GM19452 (cell line): ENCODE measurements around the gene TBC1D30.
"Not testable (repeated sequence)": the region's sequence is repeated elsewhere in the genome, so short reads cannot be mapped to it uniquely, and the experiment has no call there.

Source experiments
- ATAC-seq: cut with Tn5 transposase; IDR thresholded peaks from one replicate; pipeline ENCODE4 v1.9.1; 2021; ENCODE audit not compliant: unreplicated experiment

Gene TBC1D30

DNA sequence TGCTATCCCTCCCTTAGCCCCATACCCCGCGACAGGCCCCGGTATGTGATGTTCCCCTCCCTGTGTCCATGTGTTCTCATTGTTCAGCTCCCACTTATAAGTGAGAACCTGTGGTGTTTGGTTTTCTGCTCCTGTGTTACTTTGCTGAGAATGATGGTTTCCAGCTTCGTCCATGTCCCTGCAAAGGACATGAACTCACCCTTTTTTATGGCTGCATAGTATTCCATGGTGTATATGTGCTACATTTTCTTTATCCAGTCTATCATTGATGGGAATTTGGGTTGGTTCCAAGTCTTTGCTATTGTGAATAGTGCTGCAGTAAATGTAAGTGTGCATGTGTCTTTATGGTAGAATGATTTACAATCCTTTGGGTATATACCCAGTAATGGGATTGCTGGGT, 24.0 kb downstream of the TBC1D30 start:
- ATAC-seq = not testable (repeated sequence)

DNA sequence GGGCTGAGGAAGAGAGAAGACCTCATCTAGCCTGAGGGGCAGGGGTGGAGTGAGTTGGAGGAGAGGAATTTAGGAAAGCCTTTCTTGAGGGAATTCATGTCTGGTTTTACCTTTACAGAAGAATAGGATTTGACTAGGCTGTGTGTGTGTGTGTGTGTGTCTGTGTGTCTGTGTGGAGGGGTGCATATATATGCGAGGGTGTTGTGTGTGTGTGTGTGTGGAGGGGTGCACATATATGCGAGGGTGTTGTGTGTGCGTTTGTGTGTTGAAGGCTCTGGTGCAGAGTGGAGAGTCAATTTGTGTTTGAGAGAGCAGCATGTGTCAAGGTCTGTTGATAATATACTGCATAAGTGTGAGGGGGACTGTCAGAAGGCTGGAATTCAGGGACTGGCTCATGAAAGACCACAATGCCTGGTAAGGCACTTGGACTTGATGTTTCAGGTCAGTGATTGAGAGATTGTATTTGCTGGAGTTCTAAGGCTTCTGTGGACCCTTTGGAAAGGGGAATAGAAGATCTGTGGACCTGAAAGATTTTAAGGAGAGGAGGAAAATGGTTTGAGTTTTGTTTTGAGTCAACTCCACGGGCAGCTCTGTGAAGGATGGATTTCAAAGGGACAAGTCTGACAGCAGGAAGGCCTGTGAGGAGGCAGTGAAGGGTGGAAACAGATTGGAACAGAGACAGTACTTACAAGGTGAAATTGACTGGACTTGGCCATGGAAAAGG, 34.6 kb downstream of the TBC1D30 start:
- ATAC-seq = no peak

DNA sequence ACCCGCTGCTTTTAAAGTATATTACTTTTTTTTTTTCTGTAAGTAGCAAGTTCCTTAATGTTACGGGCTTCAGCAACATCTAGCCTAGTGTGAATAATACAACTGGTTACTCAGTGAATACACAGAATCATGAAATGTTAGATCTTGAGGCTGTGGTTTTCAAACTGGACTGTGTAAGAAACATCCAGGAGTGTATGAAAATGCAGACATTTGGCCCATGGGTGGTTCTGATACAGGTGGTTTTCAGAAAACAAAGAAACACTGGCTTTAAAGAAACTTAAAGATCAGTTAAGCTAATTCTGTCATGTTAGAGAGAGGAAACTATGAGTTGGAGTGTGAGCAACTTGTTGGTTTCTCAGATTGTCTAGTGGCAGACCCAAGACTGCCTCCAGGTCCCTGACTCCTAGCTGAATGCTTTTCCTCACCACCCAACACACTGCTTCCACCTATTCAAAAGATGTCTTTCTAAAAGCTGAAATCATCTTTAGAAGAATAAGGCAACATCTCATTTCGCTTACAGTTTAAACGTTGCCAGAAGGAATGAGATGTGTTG, 36.1 kb downstream of the TBC1D30 start:
- no peak for ATAC-seq

DNA sequence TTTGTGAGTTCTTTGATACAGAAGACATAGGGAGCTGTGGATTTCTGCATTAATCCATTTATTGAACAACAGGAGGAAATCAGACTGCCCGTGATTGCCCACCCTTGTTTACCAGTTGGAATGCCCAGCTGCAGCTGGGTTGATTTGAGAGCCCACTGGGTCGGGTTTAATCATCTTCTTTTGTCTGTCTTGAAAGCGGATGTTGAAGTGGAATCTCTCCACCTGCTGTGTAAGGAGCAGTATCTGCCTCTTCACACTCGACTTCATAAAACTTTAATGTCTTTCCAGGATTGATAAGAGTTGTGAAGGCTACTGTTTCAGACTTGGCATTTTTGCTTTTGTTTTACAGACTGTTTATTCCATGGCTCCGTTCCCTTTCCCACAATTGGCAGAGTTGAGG, 39.9 kb downstream of the TBC1D30 start:
- no peak for ATAC-seq

DNA sequence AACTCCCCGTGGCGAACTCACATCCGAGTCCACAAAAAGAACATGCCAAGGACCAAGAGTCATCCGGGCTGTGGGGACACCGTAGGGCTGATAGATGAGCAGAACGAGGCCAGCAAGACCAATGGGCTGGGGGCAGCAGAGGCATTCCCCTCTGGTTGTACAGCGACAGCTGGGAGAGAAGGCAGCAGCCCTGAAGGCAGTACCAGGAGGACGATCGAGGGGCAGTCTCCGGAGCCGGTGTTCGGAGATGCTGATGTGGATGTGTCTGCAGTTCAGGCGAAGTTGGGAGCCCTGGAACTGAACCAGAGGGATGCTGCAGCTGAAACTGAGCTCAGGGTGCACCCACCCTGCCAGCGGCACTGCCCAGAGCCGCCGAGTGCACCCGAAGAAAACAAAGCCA, 50.7 kb downstream of the TBC1D30 start:
- ATAC-seq = no peak

DNA sequence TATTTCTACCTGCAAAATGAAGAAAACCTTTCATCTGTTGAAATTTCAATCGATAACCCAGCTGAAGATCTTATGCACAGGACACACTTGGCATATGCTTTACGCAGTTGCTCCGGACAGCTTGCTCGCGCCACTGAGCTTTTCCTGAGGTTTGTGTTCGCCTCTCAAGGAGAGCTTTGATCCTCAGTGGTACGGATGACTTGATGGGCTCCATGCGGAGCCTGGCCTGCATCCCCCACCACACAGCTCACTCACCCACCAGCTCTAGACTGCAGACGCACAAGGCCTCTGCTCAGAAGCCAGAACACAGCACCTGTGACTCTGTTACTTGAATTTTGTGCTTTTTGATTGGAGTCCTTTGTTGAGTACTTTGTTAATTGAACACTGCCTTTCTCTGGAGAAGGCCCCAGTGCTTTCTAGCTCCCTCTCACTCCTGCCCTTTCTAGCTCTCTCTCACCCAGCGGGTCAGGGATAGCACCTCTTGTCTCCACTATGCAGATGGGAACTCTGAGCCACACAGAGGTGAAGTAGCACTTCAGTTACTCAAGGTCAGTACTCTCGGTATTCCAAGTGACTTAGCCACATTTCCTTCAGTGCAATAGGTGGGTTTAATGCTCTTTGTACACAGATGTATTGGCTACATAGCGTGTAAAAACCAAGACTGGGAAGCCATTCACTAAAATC, 52.1 kb downstream of the TBC1D30 start:
- ATAC-seq = peak; percentile 6

DNA sequence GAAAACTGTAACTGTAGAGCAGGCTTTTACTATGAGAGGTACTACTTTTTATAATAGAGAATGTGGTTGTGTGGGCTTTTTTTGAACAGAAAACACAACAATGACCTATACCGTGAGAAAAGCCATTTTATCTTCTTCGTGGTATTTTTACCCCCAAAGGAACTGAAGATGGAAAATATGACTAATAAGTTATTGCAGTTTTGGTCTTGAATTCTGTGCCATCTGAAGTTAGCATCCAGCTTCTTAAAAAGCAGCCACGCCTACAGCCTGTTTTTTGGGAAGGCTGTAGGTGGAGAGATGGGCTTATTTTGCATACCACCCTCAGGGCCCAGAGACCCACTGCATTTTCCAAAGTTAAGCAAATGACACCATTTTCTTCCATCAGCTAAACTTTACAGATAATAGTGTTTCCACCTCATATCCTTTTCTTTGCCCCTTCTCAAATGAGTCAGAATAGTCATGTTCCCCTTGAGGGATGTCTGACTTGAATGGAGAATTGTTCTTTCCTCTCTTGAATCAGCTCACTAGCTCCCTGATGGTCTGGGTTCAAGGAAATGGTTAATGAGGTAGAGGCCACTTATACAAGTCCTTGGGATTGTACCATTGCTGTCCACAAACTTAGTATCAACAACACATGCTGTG, 53.0 kb downstream of the TBC1D30 start:
- peak; percentile 67 for ATAC-seq

DNA sequence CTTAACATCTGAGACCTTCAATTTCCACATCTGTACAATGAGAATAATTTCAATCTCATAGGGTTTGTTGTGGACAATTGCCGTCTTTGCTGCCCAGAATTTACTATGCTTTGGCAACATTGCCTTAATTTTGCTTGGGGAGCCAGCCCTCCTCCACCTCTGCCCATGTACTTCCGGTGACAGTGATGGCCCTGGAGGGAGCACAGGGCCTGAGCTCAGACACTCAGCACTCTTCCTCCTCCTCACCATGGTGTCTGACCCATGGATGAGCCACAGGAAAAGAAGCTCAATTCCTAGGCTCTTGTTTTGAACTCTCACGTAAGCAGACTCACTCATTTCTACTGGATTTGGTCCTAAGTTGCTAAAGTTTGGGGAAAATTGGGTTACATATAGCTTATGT, 58.2 kb downstream of the TBC1D30 start:
- ATAC-seq = no peak

DNA sequence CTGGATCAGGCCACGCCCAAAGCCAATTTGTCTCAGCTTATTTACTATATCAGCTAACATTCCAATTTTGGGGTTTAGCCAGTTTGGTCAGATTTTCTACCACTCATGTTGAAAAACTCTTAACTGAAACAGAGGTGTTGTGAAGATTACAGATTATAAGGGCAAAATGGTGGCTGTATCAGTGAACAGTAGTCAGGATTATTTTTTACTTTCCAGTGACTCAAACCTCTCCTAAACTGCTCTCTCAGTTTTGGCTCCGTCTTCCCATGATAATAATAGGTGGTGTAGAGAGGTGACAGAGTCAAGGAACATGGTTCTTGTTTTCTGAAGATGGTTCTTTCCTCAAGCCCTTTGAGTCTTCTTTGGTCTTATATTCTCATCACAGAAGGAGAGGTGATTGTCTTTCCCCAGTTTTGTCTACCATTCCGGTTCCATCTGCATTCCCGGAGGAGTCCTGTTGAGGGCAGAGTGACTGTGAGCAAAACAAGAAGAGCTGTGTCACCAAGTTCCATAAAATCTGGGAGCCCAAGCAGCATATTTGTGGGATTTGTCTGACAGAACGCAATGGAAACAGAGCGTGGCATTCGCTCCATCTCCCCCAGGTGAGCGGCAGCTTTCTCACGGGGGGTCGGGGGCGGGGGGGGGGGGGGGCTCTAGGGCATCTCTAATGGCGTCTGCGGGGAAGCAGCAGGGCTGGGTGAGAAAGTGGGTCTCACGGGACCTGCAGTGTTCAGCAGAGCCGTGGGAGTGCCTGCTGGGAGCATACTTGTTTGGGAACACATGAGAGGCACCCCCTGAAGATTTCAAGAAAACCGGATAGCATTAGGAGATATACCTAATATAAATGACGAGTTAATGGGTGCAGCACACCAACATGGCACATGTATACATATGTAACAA, 59.1 kb downstream of the TBC1D30 start:
- ATAC-seq = no peak

DNA sequence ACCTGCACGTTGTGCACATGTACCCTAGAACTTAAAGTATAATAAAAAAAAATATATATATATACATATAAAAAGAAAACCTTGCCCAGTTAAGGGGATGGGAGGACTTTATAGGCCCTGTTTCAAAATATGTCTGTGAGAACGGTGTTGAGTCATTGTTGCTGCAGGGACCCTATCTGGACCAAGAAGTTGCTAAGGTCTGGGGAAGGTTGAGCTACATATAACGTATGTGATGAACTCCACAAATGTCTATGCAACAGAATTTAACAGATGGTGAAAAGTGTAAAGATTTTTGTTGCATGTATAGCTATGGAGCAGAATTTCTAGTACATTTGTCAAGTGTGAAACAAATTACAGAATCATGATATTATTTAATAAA, 59.7 kb downstream of the TBC1D30 start:
- ATAC-seq = no peak

DNA sequence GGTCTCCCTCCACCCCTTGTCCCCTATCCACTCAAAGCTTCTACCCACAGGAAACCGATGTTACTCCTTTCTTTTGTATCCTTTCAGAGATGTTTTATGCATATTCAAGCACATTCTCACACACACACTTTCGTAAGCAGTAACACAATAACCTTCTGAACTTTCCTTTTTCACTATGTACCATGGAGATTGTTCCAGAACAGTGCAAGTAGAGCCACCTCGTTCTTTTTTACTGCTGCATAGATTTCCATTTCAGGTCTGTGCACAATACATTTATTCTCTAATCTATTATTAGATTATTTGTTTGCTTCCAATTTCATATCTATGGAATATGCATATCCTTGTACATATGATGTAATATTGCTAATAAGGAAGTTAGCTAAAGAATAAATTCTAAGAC, 60.3 kb downstream of the TBC1D30 start:
- no peak for ATAC-seq

DNA sequence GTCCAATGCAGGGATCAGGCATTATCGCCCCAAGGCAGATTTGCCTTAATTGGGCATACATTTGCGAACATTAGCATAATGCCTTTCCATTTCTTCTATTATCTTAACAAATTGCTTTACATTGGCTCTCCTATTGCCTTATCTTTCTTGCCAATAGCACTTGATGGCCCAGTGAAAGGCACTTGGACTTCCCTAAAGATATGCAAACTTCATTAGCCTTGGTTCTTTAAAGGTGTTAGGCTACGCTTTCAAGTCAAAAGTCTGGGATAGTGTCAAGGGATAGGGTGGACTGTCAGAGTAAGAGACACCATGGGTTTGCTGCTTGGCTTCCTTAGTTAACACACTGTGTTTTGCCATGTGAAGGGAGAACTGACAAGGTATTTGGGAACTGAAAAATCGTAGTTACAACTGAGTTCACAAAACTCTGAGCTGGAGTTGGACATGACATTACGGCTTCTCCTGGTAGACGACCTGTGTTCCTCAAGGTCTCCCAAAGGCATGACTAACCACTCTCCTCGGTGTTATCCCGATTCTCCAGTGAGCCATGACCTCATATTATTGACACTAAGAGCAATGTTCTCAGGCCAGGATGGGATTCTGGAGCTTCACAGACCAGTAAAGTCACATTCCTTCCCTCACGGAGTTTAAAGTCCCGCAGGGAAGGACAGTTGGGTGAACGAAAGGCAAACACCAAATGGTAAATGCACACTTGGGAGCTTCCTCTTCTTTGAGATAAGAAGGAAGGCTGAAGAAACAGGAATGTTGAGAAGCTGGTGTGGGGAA, 65.2 kb downstream of the TBC1D30 start:
- ATAC-seq = no peak

DNA sequence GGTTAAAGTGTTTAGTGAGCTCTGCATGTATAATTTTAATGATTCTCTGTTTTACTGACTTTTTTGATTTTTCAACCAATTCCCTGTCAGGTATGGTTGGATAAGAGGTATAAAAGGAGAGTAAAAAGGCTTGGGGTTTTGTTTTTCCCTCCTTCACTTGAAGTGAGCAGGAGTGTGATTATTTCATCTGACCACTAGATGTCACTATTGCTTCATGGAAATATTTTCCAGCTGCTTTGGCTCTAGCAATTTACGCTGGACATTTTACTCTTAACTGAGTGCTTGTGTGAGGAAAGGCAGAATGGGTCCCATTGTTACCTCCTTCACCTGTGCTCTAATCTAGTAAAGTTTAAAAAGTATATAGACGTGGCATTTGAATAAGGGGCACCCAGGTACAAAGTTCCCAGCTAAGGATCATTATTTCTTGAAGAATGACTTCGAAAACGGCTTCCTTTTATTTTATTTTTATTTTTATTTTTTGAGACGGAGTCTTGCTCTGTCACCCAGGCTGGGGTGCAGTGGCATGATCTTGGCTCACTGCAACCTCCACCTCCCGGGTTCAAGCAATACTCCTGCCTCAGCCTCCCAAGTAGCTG, 66.5 kb downstream of the TBC1D30 start:
- peak; percentile 64 for ATAC-seq

DNA sequence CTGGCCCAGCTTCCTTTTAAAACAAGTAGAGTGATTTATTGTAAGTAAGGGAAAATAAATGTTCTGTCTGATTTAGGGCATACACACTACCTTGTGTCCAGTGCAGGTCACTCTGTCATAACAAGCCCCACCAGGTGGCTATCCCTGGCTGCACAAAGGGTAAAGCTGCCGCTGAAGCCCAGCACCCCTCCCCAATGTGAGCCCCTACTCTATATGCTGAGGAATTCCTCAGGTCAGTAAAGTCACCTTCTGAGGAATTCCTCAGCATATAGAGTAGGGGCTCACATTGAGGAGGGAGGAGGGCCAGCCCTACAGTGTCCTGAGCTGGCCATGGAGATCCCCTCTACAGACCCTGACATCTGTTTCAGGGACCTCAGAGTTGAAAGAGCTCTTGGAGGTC, 67.2 kb downstream of the TBC1D30 start:
- no peak for ATAC-seq

DNA sequence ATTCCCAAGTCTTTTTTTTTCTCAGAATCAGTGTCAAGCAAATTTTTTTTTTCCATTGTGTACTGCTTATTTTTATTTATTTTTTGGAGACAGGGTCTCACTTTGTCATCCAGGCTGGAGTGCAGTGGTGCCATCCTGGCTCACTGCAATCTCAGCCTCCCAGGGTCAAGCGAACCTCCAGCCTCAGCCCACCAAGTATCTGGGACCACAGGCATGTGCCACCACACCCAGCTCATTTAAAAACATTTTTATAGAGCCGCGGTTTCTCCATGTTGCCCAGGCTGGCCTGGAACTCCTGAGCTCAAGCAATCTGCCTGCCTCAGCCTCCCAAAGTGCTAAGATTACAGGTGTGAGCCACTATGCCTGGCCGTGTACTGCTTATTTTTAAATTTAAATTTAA, 68.1 kb downstream of the TBC1D30 start:
- no peak for ATAC-seq

DNA sequence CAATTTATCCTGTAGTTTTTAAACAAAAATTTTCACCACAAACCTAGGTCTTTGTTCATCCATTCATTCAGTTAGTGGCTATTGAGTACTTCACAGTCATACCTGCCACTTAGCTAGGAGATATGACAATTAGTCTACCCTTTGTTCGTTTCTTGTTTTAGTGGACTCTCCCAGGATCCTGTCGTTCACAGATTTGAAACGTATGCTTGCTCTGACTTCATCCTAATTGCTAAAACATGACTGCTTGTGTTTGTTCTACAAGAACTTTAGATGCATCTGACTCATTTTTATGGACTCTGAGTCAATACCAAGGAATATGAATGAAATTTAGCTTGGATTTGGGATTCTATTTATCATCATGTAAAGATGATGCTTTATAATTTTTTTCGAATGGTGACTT, 69.5 kb downstream of the TBC1D30 start:
- no peak for ATAC-seq

DNA sequence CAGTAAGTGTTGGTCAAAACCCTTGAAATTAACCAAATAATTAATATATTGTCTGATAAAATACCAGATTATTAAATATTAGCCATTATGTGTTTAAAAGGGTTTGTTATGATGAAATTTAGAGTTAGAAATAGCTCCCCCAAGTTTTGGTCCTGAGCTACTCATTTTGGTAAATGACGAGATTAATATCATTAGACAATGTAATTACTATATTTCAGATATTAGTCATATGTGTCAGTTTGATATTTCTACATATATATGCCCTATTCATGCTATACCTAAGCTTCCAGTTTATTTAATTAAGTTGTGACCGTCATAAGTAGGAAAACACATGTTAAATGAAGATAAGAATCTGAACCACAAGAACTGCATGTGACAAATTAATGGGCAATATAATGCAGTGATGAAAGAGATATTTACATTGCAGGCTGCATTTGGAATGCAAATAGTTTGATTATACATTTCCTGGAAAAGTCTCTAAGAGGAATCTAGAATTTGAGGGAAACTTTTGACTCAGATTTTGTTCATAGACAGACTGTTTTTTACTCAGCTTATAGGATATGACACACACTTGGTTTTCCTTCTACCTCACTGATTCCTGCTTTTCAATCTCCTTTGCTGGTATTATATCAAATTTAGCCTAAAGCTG, 70.5 kb downstream of the TBC1D30 start:
- ATAC-seq = no peak

DNA sequence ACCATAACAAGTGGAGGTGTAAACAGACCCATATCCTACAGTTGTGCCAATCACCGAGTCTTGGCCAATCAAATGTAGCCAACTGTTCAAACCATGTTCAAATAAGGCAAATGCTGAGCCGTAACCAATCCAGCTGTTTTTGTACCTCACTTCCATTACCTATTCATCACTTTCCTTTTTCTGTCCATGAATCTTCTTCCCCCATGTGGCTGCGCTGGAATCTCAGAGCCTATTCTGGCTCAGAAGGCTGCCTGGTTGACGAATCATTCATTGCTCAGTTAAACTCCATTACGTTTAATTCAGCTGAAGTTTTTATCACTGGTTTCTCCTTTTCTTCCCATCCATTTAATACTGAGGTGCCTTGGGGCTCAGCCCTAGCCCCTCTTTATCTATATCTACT, 71.1 kb downstream of the TBC1D30 start:
- ATAC-seq = no peak

DNA sequence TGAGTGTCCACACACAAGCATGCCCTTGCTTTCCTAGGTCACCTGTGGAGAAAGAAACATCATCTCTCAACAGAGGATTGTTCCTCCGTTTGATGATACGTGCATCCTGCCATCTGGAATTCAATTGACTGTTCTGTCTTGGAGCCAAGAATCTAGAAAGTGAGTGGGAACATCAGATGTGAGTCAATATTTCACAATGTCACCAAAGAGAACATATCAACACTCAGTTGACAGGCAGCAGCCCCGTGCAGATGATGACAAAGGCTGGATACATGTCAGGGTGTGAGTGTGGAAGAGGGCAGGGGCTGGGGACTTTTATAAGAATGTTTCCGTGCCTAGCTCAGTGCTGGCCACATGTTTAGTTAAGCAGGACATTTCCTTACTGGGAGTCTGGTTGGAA, 76.1 kb downstream of the TBC1D30 start:
- ATAC-seq = no peak
